PC-3 (cell line): ENCODE measurements around the gene TTF2.

Experiments used
- EZH2 ChIP-seq: fragments of 300-600 bp; sonication (generic); IDR thresholded peaks from one replicate; pipeline ENCODE4 v1.6.1; 2017; ENCODE audit warnings: antibody characterized with exemption, mild to moderate bottlenecking, low read length; ENCODE audit not compliant: unreplicated experiment
- EZH2phosphoT487 ChIP-seq: fragments of 300-600 bp; sonication (generic); IDR thresholded peaks from 2 replicates; pipeline ENCODE4 v1.6.1; 2018; ENCODE audit warnings: mild to moderate bottlenecking, antibody characterized with exemption, low read length, borderline replicate concordance
- TF ChIP-seq, protein P1 (sequence below): fragments of 300-600 bp; sonication (generic); conservative IDR thresholded peaks from 2 replicates; pipeline ENCODE4 v1.5.1; 2017; ENCODE audit warnings: antibody characterized with exemption, low read depth, mild to moderate bottlenecking, low read length

DNA sequence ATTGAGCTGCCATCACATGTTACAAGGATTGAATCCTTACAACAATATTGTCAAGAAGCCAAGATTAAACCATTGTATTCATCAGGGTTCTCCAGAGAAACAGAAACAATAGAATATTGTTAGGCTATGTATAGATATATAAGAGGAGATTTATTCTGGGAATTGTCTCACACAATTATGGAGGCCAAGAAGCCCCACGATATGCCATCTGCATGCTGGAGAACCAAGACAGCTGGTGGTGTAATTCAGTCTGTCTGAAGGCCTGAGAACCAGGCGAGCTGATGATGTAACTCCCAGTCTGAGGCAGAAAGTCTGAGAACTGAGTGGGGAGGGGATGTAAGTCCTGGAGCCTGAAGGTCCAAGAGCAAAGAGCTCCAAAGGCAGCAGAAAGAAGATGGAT is 14.5 kb upstream of the TTF2 start:
- TF ChIP-seq, protein P1, sequence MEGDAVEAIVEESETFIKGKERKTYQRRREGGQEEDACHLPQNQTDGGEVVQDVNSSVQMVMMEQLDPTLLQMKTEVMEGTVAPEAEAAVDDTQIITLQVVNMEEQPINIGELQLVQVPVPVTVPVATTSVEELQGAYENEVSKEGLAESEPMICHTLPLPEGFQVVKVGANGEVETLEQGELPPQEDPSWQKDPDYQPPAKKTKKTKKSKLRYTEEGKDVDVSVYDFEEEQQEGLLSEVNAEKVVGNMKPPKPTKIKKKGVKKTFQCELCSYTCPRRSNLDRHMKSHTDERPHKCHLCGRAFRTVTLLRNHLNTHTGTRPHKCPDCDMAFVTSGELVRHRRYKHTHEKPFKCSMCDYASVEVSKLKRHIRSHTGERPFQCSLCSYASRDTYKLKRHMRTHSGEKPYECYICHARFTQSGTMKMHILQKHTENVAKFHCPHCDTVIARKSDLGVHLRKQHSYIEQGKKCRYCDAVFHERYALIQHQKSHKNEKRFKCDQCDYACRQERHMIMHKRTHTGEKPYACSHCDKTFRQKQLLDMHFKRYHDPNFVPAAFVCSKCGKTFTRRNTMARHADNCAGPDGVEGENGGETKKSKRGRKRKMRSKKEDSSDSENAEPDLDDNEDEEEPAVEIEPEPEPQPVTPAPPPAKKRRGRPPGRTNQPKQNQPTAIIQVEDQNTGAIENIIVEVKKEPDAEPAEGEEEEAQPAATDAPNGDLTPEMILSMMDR = no peak
- TF ChIP-seq EZH2 (no peak), EZH2phosphoT487 (no peak)
